HL-60/S4 treated with phorbol 12-myristate 13-acetate at 8.2 ng/mL for 4 days and 3 days (cell line): ENCODE data around the gene TMCO2.
"Not testable (repeated sequence)": the region's sequence is repeated elsewhere in the genome, so short reads cannot be mapped to it uniquely, and the experiment has no call there.

Experiments
- in situ Hi-C: fragments of 300-500 bp; cut with MboI; formaldehyde crosslinking; loops from 2 replicates; pipeline ENCODE4 v1.15.0; 2022; ENCODE audit warnings: low sequenced_read_pairs

Gene TMCO2

GRCh38 chr1:40247655-40248054 is at the start of gene TMCO2:
TMCO2 (plus strand) TSS chr1:40247937; CDS start chr1:40247994, 57 bp downstream.
- in situ Hi-C loops, result no loop called here

DNA sequence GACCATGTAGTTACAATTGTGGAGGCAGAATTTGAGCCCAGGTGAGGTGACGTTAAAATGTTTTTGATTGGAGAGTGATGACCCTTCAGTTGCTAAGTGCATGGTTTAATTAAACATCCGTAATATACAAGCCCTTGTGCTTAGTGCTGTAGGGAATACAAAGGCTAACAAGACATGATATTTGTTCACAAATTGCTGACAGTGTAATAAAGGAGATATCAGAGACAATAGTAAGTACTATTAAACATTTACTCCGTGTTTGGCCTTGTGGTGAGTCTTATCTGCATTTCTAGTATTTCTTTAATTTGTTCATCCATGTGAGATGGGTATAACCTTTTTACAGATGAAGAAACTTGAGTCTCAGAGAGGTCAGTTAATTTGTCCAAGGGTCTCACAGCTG is 48.6 kb upstream of the TMCO2 start:
- in situ Hi-C loops, result no loop called here

- in situ Hi-C loops, result no loop called here
Observed at GRCh38 chr1:40204856-40205255, 42.9 kb upstream of the TMCO2 start.

- in situ Hi-C loops, result no loop called here
Observed at GRCh38 chr1:40210511-40211204, 37.1 kb upstream of the TMCO2 start.

GRCh38 chr1:40218333-40218732 is 29.4 kb upstream of the TMCO2 start:
- in situ Hi-C loops, result no loop called here

DNA sequence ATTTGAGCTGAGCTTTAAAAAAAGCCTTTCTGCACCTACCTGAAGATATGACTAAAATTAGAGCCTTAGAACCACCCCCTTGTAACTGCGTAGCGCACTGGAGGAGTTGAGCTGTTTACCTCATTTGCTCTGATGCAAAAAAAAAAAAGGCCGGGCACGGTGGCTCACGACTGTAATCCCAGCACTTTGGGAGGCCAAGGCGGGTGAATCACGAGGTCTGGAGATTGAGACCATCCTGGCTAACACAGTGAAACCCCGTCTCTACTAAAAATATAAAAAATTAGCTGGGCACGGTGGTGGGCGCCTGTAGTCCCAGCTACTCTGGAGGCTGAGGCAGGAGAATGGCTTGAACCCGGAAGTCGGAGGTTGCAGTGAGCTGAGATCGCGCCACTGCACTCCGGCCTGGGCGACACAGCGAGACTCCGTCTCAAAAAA is 26.2 kb upstream of the TMCO2 start:
- in situ Hi-C loops, result not testable (repeated sequence)

DNA sequence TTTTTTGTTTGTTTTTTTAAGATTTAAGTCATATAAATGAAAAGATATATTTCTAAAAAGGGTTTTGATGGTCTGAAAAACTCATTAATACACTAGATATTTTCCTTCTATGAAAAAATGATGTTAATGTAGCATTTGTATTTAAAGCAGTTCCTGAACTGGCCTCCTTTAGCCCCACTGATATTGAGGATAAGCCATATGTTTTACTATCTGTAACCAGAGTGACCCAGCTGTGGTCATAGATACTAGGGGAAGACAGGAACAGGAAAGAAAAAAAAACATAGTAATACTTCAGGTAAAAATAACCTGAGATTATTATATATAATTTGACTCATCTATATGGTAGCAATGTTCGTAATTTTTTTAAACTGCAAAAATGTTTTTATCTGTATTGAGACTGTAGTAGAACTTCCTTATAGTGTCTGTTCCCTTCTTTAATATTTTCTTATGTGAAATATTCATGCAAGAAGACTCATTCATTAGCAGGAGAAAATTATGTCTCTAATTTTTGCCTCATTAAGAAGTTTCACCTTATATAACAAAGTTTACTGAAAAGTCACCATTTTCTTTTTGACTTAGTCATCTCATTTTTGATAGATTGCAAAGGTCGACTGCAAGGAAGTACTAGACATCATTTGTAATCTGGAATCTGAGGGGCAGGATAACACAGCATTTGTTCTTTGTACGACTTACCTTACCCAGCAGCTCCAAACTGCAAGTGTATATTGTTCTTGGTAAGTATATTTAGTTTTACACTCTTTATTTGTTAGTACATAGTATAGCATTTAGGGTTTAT is 25.6 kb upstream of the TMCO2 start:
- in situ Hi-C loops, result no loop called here

- in situ Hi-C loops, result no loop called here
Observed at GRCh38 chr1:40224040-40224439, 23.7 kb upstream of the TMCO2 start.

DNA sequence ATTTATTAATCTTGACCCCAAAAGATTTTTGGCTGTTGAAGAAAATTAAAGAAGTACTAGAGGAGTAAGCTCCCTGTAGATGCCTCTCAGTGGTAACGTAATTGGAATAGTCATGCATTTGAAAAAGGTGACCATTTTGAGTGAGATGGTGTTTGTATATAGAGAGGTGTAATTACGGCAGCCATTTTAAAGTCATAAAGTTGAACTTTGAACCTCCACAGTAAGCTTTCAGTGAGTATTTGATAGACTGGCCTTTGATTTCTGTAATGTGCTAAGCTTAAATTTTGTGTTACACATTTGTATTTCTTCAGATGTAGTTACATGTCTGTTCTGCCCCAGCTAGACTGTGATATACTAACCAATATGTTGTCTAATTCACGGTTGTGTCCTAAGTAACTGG is 21.5 kb upstream of the TMCO2 start:
- in situ Hi-C loops, result no loop called here

DNA sequence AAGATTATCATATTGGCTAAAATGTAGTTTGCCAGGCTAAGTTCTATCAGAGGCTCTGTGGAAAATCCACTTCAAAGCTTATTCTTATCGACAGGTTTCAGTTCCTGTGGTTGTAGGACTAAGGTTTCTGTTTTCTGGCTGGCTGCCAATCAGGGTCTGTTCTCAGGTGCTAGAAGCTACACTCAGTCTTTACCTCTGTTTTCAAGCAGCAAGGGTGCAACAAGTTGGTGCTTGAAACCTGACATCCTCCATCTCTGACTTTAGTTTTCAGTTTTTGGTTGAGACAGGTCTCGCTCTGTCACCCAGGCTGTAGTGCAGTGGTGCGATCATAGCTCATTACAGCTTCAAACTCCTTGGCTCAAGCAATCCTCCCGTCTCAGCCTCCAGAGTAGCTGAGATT is 15.3 kb upstream of the TMCO2 start:
- in situ Hi-C loops, result no loop called here

- in situ Hi-C loops, result no loop called here
Observed at GRCh38 chr1:40239626-40240025, 8.1 kb upstream of the TMCO2 start.

DNA sequence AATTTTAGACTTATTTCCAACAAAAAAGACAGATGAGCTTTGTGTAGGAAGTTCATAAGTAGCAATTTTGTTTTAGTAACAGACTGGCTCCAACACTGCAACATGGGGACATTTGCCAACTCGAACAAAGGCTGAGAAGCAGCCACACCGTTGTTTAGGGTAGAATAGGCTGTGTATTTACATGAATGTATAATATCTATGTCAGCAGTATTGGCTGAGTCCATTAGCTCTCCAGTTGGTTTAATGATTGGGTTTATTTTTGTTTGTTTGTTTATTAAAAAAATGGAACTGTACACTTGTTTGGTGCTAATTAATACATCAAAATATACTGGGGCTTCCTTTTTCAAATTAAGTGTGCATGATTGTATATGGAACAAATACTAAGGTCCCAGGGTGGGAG is 7.3 kb upstream of the TMCO2 start:
- in situ Hi-C loops, result no loop called here

DNA sequence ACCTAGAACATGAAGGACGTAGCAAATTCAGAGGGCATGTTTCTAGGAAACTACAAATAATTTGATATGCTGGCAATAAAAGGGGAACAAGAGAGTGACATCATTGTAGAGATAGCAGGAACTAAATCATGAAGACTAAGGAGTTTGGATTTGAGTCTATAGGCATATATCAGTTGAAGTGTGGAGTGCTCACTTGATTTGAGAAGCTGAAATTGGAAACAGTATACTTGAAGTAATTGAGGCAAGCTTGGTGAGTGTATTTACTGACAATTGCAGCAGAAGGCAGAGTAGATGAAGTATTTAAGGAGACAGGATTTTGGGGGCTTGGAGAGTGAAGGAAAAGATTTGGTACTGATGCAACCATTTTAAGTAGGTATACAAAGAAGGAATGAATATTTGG is 6.4 kb upstream of the TMCO2 start:
- in situ Hi-C loops, result no loop called here

- in situ Hi-C loops, result no loop called here
Observed at GRCh38 chr1:40243351-40243750, 4.4 kb upstream of the TMCO2 start.

DNA sequence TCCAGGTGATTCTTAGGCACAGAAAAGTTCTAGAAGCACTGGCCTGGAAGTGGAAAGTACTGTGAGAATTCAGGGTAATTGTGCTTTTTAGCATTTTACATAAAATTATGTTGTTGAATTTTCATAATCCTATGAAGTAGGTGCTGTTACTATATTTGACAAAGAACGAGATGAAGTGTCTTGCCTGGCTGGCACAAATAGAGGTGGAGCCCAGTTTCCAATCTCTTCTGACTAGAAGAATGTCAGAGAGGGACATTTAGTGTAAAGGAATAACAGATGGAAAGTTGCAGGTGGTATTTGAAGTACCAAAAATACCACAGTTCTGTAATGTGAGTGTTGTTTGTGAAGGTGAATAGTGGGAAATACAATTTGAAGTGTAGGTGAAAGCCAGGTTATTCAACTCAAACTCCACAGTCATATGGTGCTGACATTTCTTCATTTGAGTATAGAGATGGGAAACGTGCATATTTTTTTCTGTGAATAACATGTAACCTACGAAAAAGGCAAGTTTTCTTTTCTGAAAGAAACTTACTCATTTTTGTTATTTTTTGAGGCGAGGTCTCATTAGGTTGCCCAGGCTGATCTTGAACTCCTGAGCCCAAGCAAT is 3.5 kb upstream of the TMCO2 start:
- in situ Hi-C loops, result no loop called here

- in situ Hi-C loops, result no loop called here
Observed at GRCh38 chr1:40245686-40246085, 2.1 kb upstream of the TMCO2 start.

- in situ Hi-C loops, result no loop called here
Observed at GRCh38 chr1:40248412-40248811, 675 bp downstream of the TMCO2 start.

- in situ Hi-C loops, result no loop called here
Observed at GRCh38 chr1:40251456-40251855, 3.7 kb downstream of the TMCO2 start.

DNA sequence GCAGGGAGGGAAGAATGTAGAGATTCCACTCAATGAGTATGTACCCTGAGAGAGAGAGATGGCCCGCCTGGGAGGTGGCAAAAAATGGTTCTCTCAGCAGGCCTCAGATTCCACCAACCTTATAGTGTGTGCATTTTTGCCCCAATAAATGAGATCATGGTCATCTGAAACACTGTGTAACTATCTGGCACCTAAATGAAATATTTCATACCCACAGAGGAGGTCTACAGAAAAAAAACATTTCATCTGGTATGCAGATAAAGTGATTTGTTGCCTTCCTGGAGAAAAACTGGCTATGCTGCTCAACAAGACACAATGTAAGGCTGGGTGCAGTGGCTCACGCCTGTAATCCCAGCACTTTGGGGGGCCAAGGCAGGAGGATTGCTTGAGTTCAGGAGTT is 4.9 kb downstream of the TMCO2 start:
- in situ Hi-C loops, result no loop called here

DNA sequence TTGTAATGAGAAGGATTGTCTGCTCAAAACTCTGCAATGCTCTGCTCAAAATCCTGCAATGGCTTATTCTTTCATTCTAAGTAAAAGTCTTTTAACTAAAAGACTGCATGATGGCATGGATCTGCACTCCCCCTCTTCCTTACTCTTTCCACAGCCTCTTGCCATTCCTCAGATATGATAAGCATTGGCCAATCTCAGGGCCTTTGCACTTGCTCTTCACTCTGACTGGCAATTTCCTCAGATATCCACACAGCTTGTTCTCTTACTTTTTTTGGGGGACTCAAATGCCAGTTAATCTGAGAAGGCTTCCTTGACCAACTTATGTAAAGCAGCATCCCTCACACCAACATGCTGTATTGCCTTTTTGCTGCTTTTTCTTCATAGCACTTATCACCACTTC is 7.5 kb downstream of the TMCO2 start:
- in situ Hi-C loops, result no loop called here

DNA sequence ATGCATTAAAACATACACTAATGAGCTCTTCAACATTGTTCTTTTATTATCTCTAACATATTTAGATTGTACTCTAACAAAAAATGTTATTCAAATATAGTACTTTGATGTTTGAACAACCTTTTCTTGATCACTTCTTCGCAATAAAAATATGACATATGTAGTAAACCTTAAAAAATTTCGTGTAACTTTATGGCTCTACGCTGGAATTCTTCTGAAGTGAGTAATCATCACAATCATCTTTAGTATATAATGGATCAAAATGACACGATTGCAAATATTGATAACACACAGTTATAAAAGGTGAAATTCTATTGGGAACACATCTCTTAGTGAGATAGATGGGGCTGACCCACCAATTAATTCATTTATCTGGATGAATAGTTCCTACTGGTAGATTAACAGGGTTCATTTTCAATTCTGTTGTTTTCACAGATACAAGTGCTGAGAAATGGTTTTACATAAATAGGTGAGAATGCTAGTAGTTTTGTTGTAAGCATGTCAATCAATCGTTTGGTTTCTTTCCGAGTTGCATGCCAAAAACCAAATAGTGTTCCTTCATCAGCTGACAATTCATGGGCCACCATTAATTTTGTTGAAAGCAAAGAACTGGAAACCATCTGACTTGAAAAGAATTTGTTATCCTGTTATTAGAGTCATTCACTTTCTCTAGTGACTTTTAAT is 8.8 kb downstream of the TMCO2 start:
- in situ Hi-C loops, result no loop called here

DNA sequence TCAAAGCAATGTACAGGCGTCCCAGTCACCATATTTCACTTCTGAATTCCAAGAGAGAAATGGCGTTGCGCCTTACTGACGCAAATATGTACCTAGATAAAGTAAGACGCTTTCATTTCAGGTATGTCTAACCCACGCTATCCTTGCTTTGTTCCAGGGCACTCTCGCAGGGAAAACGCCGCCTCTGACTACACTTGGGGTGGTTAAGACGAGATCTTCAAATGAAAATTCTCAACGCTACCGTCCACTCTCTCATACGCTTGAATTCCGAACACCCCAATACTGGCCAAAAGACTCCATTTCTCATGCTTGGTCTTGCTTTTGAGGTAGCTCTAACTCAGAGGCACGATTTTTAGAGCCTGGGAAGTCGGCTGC is 9.6 kb downstream of the TMCO2 start:
- in situ Hi-C loops, result no loop called here
